NCI-H2196 treated with DMSO at 0.1 percent for 48 hours (cell line): ENCODE measurements around the gene PBX4.
A peak's percentile ranks its signal among the peaks of the same experiment; 100 is the strongest.

Experiments used
- DNase-seq: peaks from one replicate; lab custom pipeline; 2025; ENCODE audit not compliant: unreplicated experiment; lab: John Stamatoyannopoulos, UW

The PBX4 gene

GRCh38 chr19:19541616-19542015 is 76.9 kb downstream of the PBX4 start:
- DNase-seq = no peak

- no peak for DNase-seq
These were observed 77.6 kb downstream of the PBX4 start for GRCh38 chr19:19540715-19541515.

- no peak for DNase-seq
These were observed 78.3 kb downstream of the PBX4 start for GRCh38 chr19:19540064-19540714.

GRCh38 chr19:19539698-19540063 is 78.8 kb downstream of the PBX4 start:
- DNase-seq = no peak

GRCh38 chr19:19538785-19539166 is 79.7 kb downstream of the PBX4 start:
- DNase-seq = no peak

- DNase-seq = no peak
These were observed 80.3 kb downstream of the PBX4 start, which contains the start of gene CILP2 for GRCh38 chr19:19538061-19538784. Gene CILP2 (plus strand): TSS chr19:19538265. CDS start chr19:19538350, 85 bp downstream.

- DNase-seq = no peak
These were observed 81.1 kb downstream of the PBX4 start for GRCh38 chr19:19537075-19538048.

GRCh38 chr19:19535311-19536191 is 82.9 kb downstream of the PBX4 start:
- DNase-seq = no peak

GRCh38 chr19:19534556-19535265 is 83.8 kb downstream of the PBX4 start:
- DNase-seq = no peak

GRCh38 chr19:19533841-19534240 is 84.6 kb downstream of the PBX4 start:
- DNase-seq = no peak

GRCh38 chr19:19532806-19533701 is 85.4 kb downstream of the PBX4 start:
- no peak for DNase-seq

GRCh38 chr19:19531951-19532805 is 86.3 kb downstream of the PBX4 start:
- peak; percentile 16 for DNase-seq

GRCh38 chr19:19530889-19531288 is 87.6 kb downstream of the PBX4 start:
- DNase-seq = no peak

- DNase-seq = no peak
These were observed 88.1 kb downstream of the PBX4 start for GRCh38 chr19:19530423-19530804.

- no peak for DNase-seq
These were observed 88.6 kb downstream of the PBX4 start for GRCh38 chr19:19529783-19530422.

GRCh38 chr19:19528721-19529490 is 89.6 kb downstream of the PBX4 start, which contains the start of gene YJEFN3:
Gene YJEFN3 (plus strand): TSS chr19:19528911. CDS start chr19:19528933, 22 bp downstream.
- DNase-seq = no peak
